Kidney epithelial cell (primary cell): ENCODE data around the gene DNAH3. TPM values are rescaled to one million over a fixed set of nuclear protein-coding genes. Genes with fewer than 3 reads are reported as not detected.

Source experiments
- DNase-seq: peaks from one replicate; pipeline ENCODE4 v3.0.0-alpha.2; 2010; ENCODE audit warnings: low read depth
- H3K27me3 ChIP-seq: 2 replicates; pipeline ENCODE4 v1.6.0; 2011; ENCODE audit warnings: low read length; ENCODE audit not compliant: control insufficient read depth, insufficient read depth
- H3K36me3 ChIP-seq: 2 replicates; pipeline ENCODE4 v1.5.1; 2011; ENCODE audit warnings: low read length; ENCODE audit not compliant: control insufficient read depth, insufficient read depth
- H3K4me3 ChIP-seq: 2 replicates; pipeline ENCODE4 v1.5.1; 2011; ENCODE audit warnings: low read depth, mild to moderate bottlenecking, control low read depth, low read length
- total RNA-seq: library from RNA; depleted of rRNA; stranded (reverse); fragments of >200 nt; gene quantifications from 2 replicates; pipeline ENCODE4 v1.2.3, GENCODE V29; 2015
- TF ChIP-seq, protein P1 (sequence below): IDR thresholded peaks from 2 replicates; pipeline ENCODE4 v1.5.1; 2011; ENCODE audit warnings: mild to moderate bottlenecking, moderate library complexity, low read length, control low read depth, inconsistent platforms; ENCODE audit not compliant: insufficient read depth, poor library complexity, severe bottlenecking

Gene DNAH3
- total RNA-seq, 1 donor from 2014 or later = not detected

DNA sequence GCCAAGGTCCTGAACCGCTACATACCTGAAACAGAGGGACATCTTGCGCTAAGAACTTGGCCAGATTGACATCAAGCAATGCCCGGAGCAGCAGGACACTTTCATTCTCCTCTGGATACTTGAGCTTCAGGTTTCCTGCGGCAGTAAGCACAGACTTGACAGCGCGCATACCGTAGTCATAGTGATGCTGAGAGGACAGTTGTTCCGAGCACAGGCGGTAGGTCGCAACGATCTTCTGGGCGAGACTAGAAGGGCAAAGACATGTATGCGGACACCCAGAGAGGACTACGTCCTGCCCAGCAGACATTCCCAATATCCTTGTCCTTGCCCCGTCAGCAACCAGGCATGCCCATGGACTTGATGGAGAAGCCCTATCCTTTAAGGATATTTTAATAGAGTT is 112.9 kb downstream of the DNAH3 start:
- Histone ChIP-seq H3K4me3 (no peak overlapping the region), H3K36me3 (no peaks in the 10 kb centered on the region), H3K27me3 (no peaks in the 10 kb centered on the region)
- DNase-seq = no peak
- TF ChIP-seq, protein P1, sequence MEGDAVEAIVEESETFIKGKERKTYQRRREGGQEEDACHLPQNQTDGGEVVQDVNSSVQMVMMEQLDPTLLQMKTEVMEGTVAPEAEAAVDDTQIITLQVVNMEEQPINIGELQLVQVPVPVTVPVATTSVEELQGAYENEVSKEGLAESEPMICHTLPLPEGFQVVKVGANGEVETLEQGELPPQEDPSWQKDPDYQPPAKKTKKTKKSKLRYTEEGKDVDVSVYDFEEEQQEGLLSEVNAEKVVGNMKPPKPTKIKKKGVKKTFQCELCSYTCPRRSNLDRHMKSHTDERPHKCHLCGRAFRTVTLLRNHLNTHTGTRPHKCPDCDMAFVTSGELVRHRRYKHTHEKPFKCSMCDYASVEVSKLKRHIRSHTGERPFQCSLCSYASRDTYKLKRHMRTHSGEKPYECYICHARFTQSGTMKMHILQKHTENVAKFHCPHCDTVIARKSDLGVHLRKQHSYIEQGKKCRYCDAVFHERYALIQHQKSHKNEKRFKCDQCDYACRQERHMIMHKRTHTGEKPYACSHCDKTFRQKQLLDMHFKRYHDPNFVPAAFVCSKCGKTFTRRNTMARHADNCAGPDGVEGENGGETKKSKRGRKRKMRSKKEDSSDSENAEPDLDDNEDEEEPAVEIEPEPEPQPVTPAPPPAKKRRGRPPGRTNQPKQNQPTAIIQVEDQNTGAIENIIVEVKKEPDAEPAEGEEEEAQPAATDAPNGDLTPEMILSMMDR = no peak

DNA sequence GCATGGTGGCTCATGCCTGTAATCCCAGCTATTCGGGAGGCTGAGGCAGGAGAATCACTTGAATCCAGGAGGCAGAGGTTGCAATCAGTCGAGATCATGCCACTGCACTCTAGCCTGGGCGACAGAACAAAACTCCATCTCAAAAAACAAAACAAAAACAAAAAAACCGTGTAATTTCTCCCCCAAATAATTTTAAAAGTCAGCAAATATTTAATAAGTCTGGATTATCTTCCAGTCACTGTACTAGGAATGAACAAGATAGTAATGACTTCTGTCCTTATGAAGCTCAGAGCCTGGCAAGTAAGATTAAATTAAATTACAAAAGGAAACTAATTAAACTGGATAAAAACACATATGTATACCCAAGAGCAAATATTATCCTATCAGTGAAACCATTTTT is 113.5 kb downstream of the DNAH3 start:
- Histone ChIP-seq H3K4me3 (no peak overlapping the region), H3K27me3 (no peaks in the 10 kb centered on the region), H3K36me3 (no peaks in the 10 kb centered on the region)
- TF ChIP-seq, protein P1 = no peak
- DNase-seq = no peak

DNA sequence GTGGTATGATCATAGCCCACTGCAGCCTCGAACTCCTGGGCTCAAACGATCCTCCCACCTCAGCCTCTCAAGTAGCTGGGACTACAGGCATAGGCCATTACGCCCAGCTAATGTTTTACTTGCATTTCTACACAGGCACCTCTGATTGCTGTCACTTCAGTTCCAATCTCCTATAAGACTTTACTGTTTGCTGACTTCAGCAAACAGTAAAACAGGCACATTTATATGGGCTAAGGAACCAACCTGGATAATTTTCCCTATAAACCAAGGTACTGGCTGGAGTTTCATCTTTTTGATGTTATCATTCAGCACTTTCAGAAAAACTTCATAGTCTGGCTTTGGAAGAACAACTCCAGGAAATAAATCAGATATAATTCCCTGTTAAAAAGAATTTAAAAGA is 114.2 kb downstream of the DNAH3 start:
- DNase-seq = no peak
- TF ChIP-seq, protein P1 = no peak
- Histone ChIP-seq H3K27me3 (no peaks in the 10 kb centered on the region), H3K36me3 (no peaks in the 10 kb centered on the region), H3K4me3 (no peak overlapping the region)

DNA sequence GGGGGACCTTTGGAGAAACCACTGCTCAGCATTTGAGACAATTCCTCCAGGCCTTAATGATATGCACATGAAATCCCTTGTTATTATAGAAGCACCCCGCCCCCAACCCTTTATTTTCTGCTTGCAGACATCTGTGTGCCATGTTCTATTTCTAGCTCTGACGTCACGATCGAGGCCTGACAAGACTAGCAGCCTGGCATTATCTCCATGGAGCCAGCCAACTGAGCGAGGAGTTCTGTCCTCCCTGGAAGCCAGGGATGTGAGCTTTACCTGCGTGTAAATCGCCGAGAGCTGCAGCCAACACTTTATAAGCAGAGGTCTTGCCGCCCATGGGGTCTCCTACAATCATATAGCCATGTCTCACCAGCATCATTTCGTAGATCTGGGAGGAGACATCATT is 116.9 kb downstream of the DNAH3 start:
- no peak for DNase-seq
- no peaks in the 10 kb centered on the region for H3K27me3 ChIP-seq
- TF ChIP-seq, protein P1 = no peak
- H3K4me3 ChIP-seq = no peak overlapping the region
- H3K36me3 ChIP-seq = no peaks in the 10 kb centered on the region

DNA sequence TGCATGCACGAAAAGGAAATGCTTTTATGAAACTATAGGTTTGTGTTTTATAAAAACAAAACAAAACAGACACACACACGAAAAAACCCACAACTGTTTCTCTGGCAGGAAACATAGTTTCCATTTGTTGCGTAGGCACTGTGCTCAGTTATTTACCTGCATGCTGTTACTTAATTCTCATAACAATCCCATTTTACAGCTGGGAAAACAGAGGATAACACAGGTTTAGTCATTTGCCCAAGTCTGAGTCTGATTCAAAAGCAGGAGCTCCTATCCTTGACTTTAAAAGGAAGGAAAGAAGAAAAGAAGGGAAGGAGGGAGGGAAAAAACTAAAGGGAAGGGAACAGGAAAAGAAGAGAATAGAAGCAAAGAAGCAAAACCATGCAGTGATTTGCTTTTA is 117.4 kb downstream of the DNAH3 start:
- Histone ChIP-seq H3K27me3 (no peaks in the 10 kb centered on the region), H3K4me3 (no peak overlapping the region), H3K36me3 (no peaks in the 10 kb centered on the region)
- TF ChIP-seq, protein P1 = no peak
- DNase-seq = no peak

DNA sequence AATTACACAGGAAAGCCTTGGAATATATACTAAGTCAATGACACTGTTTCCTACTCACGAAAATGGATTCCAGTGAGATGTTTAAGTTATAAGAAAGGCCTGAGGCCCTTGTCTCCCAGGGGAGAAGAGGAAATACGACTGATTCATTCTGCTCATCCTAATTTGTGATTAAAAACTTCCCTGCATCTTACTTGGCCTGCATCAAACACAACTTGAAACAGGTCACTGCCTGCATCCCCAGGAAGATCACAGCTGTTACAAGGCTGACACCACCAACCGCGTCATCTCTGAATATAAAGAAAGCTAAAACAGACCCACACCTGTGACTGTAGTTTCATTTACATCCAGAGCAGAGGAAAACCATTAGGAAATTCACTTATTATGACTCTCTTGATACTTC is 121.9 kb downstream of the DNAH3 start:
- TF ChIP-seq, protein P1 = no peak
- H3K27me3 ChIP-seq = no peaks in the 10 kb centered on the region
- no peaks in the 10 kb centered on the region for H3K36me3 ChIP-seq
- DNase-seq = no peak
- no peak overlapping the region for H3K4me3 ChIP-seq
